ENCODE results near the gene ATP11C. TPM values are rescaled to one million over a fixed set of nuclear protein-coding genes. Genes with fewer than 3 reads are reported as not detected.

ATP11C gene
- total RNA-seq, 1 experiment from 2014 or later: 19.4 TPM

DNA sequence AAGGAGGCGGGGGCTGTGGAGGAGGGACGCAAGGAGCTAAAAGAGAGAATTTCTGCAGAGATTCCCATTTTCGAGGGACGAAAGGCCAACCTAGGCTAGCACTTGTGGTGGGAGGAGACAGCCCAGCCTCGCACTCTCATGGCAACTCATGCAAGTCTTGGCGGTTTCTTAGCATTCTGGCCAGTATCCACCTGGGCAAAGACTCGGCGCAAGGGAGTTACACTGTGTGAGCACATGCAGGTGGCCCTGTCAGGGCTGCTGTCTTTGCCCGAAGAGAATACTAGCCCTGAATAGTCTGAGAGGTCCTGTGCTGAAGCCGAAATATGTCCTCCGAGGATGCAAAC lies 240.4 kb downstream of the ATP11C start:
- H3K4me1 ChIP-seq (ENCODE audit: control insufficient read depth in 1 of 2, insufficient read depth in 2 of 2, low read length in 2 of 2): no peaks in the 10 kb centered on the region
- BruUV-seq (replicated peaks): no TSS peak
- no peaks in the 10 kb centered on the region for H3K79me2 ChIP-seq (ENCODE audit: insufficient read depth, low read length)
- ATAC-seq (no peak), DNase-seq (ENCODE audit: low read depth, low spot score) (no peak)
- H3K9me2 ChIP-seq (ENCODE audit: insufficient read depth): no peaks in the 10 kb centered on the region
- H3K27me3 ChIP-seq (ENCODE audit: insufficient read depth, low read length): no peaks in the 10 kb centered on the region
- no peak for TF ChIP-seq ZNF274 (IDR thresholded peaks at IDR 0.05; ENCODE audit: low read depth, low read length)
- TF ChIP-seq, protein P1, sequence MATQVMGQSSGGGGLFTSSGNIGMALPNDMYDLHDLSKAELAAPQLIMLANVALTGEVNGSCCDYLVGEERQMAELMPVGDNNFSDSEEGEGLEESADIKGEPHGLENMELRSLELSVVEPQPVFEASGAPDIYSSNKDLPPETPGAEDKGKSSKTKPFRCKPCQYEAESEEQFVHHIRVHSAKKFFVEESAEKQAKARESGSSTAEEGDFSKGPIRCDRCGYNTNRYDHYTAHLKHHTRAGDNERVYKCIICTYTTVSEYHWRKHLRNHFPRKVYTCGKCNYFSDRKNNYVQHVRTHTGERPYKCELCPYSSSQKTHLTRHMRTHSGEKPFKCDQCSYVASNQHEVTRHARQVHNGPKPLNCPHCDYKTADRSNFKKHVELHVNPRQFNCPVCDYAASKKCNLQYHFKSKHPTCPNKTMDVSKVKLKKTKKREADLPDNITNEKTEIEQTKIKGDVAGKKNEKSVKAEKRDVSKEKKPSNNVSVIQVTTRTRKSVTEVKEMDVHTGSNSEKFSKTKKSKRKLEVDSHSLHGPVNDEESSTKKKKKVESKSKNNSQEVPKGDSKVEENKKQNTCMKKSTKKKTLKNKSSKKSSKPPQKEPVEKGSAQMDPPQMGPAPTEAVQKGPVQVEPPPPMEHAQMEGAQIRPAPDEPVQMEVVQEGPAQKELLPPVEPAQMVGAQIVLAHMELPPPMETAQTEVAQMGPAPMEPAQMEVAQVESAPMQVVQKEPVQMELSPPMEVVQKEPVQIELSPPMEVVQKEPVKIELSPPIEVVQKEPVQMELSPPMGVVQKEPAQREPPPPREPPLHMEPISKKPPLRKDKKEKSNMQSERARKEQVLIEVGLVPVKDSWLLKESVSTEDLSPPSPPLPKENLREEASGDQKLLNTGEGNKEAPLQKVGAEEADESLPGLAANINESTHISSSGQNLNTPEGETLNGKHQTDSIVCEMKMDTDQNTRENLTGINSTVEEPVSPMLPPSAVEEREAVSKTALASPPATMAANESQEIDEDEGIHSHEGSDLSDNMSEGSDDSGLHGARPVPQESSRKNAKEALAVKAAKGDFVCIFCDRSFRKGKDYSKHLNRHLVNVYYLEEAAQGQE (IDR thresholded peaks at IDR 0.05; ENCODE audit: low read depth): no peak
- TF ChIP-seq FOSL1 (IDR thresholded peaks at IDR 0.05; ENCODE audit: low read depth): no peak
- no peak for TF ChIP-seq SIN3A (IDR thresholded peaks at IDR 0.05; ENCODE audit: low read depth)
- TF ChIP-seq POLR2AphosphoS5 (IDR thresholded peaks at IDR 0.05; ENCODE audit: low read depth, low read length): no peak
- no peak for TF ChIP-seq ELF1 (IDR thresholded peaks at IDR 0.05; ENCODE audit: borderline replicate concordance, low read depth)
- no peak overlapping the region for H2AFZ ChIP-seq (ENCODE audit: low read depth, low read length, poor library complexity, severe bottlenecking)
- no peak overlapping the region for H3K9ac ChIP-seq (ENCODE audit: low read length)
- H3K9me3 ChIP-seq (ENCODE audit: control insufficient read depth in 1 of 2, insufficient read depth in 1 of 2, low read depth in 1 of 2, low read length in 2 of 2): no peaks in the 10 kb centered on the region
- no peak overlapping the region for H3K4me3 ChIP-seq (replicated peaks in 1 of 2; ENCODE audit: low read depth in 1 of 2, low read length in 2 of 2)
- ChIA-PET CTCF (no interaction called here), POLR2A (no interaction called here), RAD21 (ENCODE audit: low non-redundant PET in 1 of 2, low total read pairs in 2 of 2, uncharacterized antibody in 2 of 2, unreplicated experiment in 2 of 2) (no interaction called here)
- H3K27ac ChIP-seq (ENCODE audit: low read depth, low read length): no peak overlapping the region
- H3K36me3 ChIP-seq (ENCODE audit: control insufficient read depth in 1 of 2, insufficient read depth in 2 of 2, low read length in 2 of 2): no peaks in the 10 kb centered on the region
- H4K20me1 ChIP-seq (ENCODE audit: insufficient read depth): no peaks in the 10 kb centered on the region
- intact Hi-C loops (cut with micrococcal nuclease): no loop called here
- no peak overlapping the region for H3K4me2 ChIP-seq (ENCODE audit: low read length)

DNA sequence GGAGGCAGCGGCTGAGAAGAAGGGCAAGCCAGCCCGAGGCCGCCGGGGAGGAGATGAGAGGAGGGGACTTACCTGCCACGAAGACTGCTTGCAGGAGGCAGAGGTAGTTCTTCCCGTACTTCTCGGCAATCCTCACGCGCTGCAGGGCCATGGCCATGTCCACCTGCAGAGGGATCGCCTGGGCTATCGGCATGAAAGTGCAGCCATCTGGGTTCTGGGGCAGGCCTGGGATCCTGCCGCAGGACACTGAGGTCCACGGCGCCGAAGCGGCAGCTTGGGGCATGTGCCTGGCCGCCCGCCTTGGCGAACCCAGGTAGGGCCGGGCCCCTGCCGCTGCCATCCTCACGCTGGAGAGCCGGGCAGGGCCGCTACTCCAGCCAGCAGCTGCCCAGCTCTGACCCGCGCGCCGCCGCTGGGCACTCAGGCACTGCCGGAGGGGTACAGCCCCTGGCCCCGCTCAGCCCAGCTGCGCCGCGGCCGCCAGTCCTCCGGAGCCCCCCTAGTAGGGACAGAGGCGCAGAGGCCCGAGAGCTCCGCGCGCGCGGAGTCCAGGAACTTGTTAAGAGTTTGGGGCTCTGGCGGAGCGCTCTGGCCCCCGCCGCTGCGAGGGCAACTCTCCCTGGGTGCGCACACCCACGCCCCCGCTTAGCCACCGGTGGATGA lies 240.9 kb downstream of the ATP11C start:
- H3K9me2 ChIP-seq (ENCODE audit: insufficient read depth): no peaks in the 10 kb centered on the region
- CTCF ChIA-PET: no interaction called here
- BruUV-seq (replicated peaks): no TSS peak
- TF ChIP-seq EGR1 (IDR thresholded peaks at IDR 0.05; ENCODE audit: low read depth) (no peak), ELF1 (IDR thresholded peaks at IDR 0.05; ENCODE audit: borderline replicate concordance, low read depth) (no peak), SRF (IDR thresholded peaks at IDR 0.05; ENCODE audit: low read depth) (no peak), CTCF (IDR thresholded peaks at IDR 0.05 in 2 of 3, conservative IDR thresholded peaks at IDR 0.05 in 1 of 3; ENCODE audit: borderline replicate concordance in 1 of 3, insufficient read depth in 1 of 3, low read depth in 2 of 3, low read length in 2 of 3) (no peak), YY1 (IDR thresholded peaks at IDR 0.05; ENCODE audit: extremely low read depth, insufficient replicate concordance, low read depth, low read length) (no peak), CBX3 (IDR thresholded peaks at IDR 0.05; ENCODE audit: low read depth) (no peak), EZH2 (IDR thresholded peaks at IDR 0.05) (no peak), RAD21 (IDR thresholded peaks at IDR 0.05; ENCODE audit: low read depth) (no peak), SP1 (IDR thresholded peaks at IDR 0.05; ENCODE audit: low read depth) (no peak), FOSL1 (IDR thresholded peaks at IDR 0.05; ENCODE audit: low read depth) (no peak), JUND (IDR thresholded peaks at IDR 0.05) (no peak), ZNF274 (IDR thresholded peaks at IDR 0.05; ENCODE audit: low read depth, low read length) (no peak)
- TF ChIP-seq, protein P2, sequence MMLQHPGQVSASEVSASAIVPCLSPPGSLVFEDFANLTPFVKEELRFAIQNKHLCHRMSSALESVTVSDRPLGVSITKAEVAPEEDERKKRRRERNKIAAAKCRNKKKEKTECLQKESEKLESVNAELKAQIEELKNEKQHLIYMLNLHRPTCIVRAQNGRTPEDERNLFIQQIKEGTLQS (IDR thresholded peaks at IDR 0.05): no peak

More for the DNA sequence above, 240.9 kb downstream of the ATP11C start:
- H2AFZ ChIP-seq (ENCODE audit: low read depth, low read length, poor library complexity, severe bottlenecking): no peak overlapping the region
- no peak overlapping the region for H3K9ac ChIP-seq (ENCODE audit: low read length)
- H3K9me3 ChIP-seq (ENCODE audit: control insufficient read depth in 1 of 2, insufficient read depth in 1 of 2, low read depth in 1 of 2, low read length in 2 of 2): no peaks in the 10 kb centered on the region
- H3K4me2 ChIP-seq (ENCODE audit: low read length): no peak overlapping the region
- no peak for DNase-seq (ENCODE audit: low read depth, low spot score)
- intact Hi-C loops (cut with micrococcal nuclease): no loop called here
- no peak overlapping the region for H3K4me3 ChIP-seq (replicated peaks in 1 of 2; ENCODE audit: low read depth in 1 of 2, low read length in 2 of 2)
- POLR2A ChIA-PET: no interaction called here
- no peaks in the 10 kb centered on the region for H3K4me1 ChIP-seq (ENCODE audit: control insufficient read depth in 1 of 2, insufficient read depth in 2 of 2, low read length in 2 of 2)
- no peaks in the 10 kb centered on the region for H3K27me3 ChIP-seq (ENCODE audit: insufficient read depth, low read length)
- no peak overlapping the region for H3K27ac ChIP-seq (ENCODE audit: low read depth, low read length)
- H4K20me1 ChIP-seq (ENCODE audit: insufficient read depth): no peaks in the 10 kb centered on the region
- H3K36me3 ChIP-seq (ENCODE audit: control insufficient read depth in 1 of 2, insufficient read depth in 2 of 2, low read length in 2 of 2): no peaks in the 10 kb centered on the region
- H3K79me2 ChIP-seq (ENCODE audit: insufficient read depth, low read length): no peaks in the 10 kb centered on the region
- no peak for ATAC-seq
- RAD21 ChIA-PET (ENCODE audit: low non-redundant PET in 1 of 2, low total read pairs in 2 of 2, uncharacterized antibody in 2 of 2, unreplicated experiment in 2 of 2): no interaction called here

All from HCT116 (cell line).